HFFc6 (cell line): ENCODE results near the gene GMPS. TPM values are rescaled to one million over a fixed set of nuclear protein-coding genes. Genes with fewer than 3 reads are reported as not detected.
A peak's percentile ranks its signal among the peaks of the same experiment; 100 is the strongest.
"Not testable (repeated sequence)": the region's sequence is repeated elsewhere in the genome, so short reads cannot be mapped to it uniquely, and the experiment has no call there.

Experiments
- DNase-seq: peaks from one replicate; pipeline ENCODE4 v3.0.0-alpha.2; 2018
- H3K27ac Mint-ChIP-seq: 2 replicates; pipeline ENCODE4 v1.8.0; 2020; ENCODE audit warnings: mild to moderate bottlenecking, mixed read lengths
- H3K27me3 Mint-ChIP-seq: 2 replicates; pipeline ENCODE4 v1.8.0; 2021; ENCODE audit warnings: mild to moderate bottlenecking, moderate library complexity, mixed read lengths; ENCODE audit not compliant: insufficient read depth
- H3K36me3 Mint-ChIP-seq: 2 replicates; pipeline ENCODE4 v1.8.0; 2021; ENCODE audit warnings: low read depth, mixed read lengths
- H3K4me1 Mint-ChIP-seq: 2 replicates; pipeline ENCODE4 v1.8.0; 2020; ENCODE audit warnings: low read depth, mixed read lengths
- H3K4me3 Mint-ChIP-seq: 2 replicates; pipeline ENCODE4 v1.8.0; 2020; ENCODE audit warnings: mild to moderate bottlenecking, moderate library complexity, mixed read lengths
- H3K9me3 Mint-ChIP-seq: 2 replicates; pipeline ENCODE4 v1.8.0; 2020; ENCODE audit warnings: mild to moderate bottlenecking, mixed read lengths
- total RNA-seq, 6 experiments: library from RNA; stranded (reverse); fragmentation: NEBNext Ultra II Directional; extraction: Animal tissue kit (Norgen Biotek cat#: 25700); gene quantifications; 2 replicates in 1 of 6; 3 replicates in 5 of 6; pipeline ENCODE4 v1.2.3, GENCODE V29; 2021
- TF ChIP-seq, protein P1 (sequence below): fragments of 200-600 bp; sonication (generic); IDR thresholded peaks from 2 replicates; pipeline ENCODE4 v1.5.0; 2021; ENCODE audit warnings: antibody characterized with exemption, mild to moderate bottlenecking

Gene GMPS
- total RNA-seq, 6 experiments from 2014 or later, result 63.5 to 90.2 (median 75.0) TPM

GRCh38 chr3:155960060-155960459 lies 89.6 kb downstream of the GMPS start:
- H3K4me1 Mint-ChIP-seq, result peaks cover 31% of the 10 kb centered on the region
- peaks cover 2% of the 10 kb centered on the region; the same call in 1 of the 2 replicates for H3K27me3 Mint-ChIP-seq
- peak; percentile 36 for DNase-seq
- no peak overlapping the region; the same call in 1 of the 2 replicates for H3K27ac Mint-ChIP-seq
- no peak overlapping the region for H3K4me3 Mint-ChIP-seq
- TF ChIP-seq, protein P1, sequence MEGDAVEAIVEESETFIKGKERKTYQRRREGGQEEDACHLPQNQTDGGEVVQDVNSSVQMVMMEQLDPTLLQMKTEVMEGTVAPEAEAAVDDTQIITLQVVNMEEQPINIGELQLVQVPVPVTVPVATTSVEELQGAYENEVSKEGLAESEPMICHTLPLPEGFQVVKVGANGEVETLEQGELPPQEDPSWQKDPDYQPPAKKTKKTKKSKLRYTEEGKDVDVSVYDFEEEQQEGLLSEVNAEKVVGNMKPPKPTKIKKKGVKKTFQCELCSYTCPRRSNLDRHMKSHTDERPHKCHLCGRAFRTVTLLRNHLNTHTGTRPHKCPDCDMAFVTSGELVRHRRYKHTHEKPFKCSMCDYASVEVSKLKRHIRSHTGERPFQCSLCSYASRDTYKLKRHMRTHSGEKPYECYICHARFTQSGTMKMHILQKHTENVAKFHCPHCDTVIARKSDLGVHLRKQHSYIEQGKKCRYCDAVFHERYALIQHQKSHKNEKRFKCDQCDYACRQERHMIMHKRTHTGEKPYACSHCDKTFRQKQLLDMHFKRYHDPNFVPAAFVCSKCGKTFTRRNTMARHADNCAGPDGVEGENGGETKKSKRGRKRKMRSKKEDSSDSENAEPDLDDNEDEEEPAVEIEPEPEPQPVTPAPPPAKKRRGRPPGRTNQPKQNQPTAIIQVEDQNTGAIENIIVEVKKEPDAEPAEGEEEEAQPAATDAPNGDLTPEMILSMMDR, result no peak
- H3K9me3 Mint-ChIP-seq, result no peaks in the 10 kb centered on the region
- peaks cover 5% of the 10 kb centered on the region; the same call in 1 of the 2 replicates for H3K36me3 Mint-ChIP-seq

GRCh38 chr3:155961044-155961443 lies 90.6 kb downstream of the GMPS start:
- H3K4me1 Mint-ChIP-seq, result peaks cover 31% of the 10 kb centered on the region
- DNase-seq, H3K4me3 Mint-ChIP-seq, H3K27me3 Mint-ChIP-seq, H3K27ac Mint-ChIP-seq, H3K36me3 Mint-ChIP-seq, H3K9me3 Mint-ChIP-seq: not testable (repeated sequence)

DNA sequence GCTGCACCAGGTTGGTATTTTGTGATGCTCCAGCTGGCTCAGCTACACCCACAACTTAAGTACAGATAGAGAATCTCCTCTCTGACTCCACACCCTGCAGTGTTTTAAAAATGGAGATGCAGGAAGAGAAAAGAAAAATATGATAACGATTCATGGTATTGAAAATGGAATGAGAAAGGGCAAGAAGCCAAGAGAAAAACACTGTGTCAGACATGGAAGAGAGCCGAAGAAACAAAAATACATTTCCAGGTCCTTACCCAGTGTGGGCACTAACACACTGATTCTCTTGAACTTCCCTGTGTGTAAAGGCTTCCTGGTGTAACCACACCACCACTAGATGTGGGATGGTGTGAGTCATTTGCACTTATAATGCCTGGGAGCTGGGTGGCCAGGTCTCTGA lies 93.1 kb downstream of the GMPS start:
- Mint-ChIP-seq H3K4me3 (no peak overlapping the region), H3K27ac (no peak overlapping the region; the same call in 1 of the 2 replicates), H3K36me3 (peaks cover 9% of the 10 kb centered on the region; the same call in 1 of the 2 replicates), H3K27me3 (peaks cover 2% of the 10 kb centered on the region; the same call in 1 of the 2 replicates), H3K4me1 (peaks cover 31% of the 10 kb centered on the region), H3K9me3 (no peaks in the 10 kb centered on the region)
- DNase-seq, result peak; percentile 12
- TF ChIP-seq, protein P1, result no peak

GRCh38 chr3:155970398-155970797 lies 99.9 kb downstream of the GMPS start:
- H3K4me1 Mint-ChIP-seq, result no peaks in the 10 kb centered on the region
- TF ChIP-seq, protein P1, result no peak
- no peaks in the 10 kb centered on the region for H3K27me3 Mint-ChIP-seq
- H3K27ac Mint-ChIP-seq, result no peak overlapping the region
- no peak overlapping the region for H3K4me3 Mint-ChIP-seq
- DNase-seq, result no peak
- H3K36me3 Mint-ChIP-seq, result 0 out of 2 replicates have a peak, but pooled peaks cover 4% of the 10 kb centered on the region
- no peaks in the 10 kb centered on the region for H3K9me3 Mint-ChIP-seq

GRCh38 chr3:155972885-155973584 lies 102.6 kb downstream of the GMPS start:
- H3K27ac Mint-ChIP-seq, result no peak overlapping the region
- H3K36me3 Mint-ChIP-seq, result no peaks in the 10 kb centered on the region
- H3K27me3 Mint-ChIP-seq, result no peaks in the 10 kb centered on the region
- DNase-seq, result no peak
- H3K4me1 Mint-ChIP-seq, result no peaks in the 10 kb centered on the region
- H3K4me3 Mint-ChIP-seq, result no peak overlapping the region
- H3K9me3 Mint-ChIP-seq, result no peaks in the 10 kb centered on the region
- TF ChIP-seq, protein P1, result no peak

- H3K4me3 Mint-ChIP-seq, result no peak overlapping the region
- peaks cover 22% of the 10 kb centered on the region for H3K4me1 Mint-ChIP-seq
- DNase-seq, result no peak
- no peaks in the 10 kb centered on the region for H3K36me3 Mint-ChIP-seq
- H3K27me3 Mint-ChIP-seq, result no peaks in the 10 kb centered on the region
- no peak overlapping the region for H3K27ac Mint-ChIP-seq
- H3K9me3 Mint-ChIP-seq, result no peaks in the 10 kb centered on the region
- TF ChIP-seq, protein P1, result peak; percentile 72
Measured at GRCh38 chr3:155978324-155978723, 107.9 kb downstream of the GMPS start.
